AG04449 (cell line): ENCODE data around the gene MMP7.

ENCODE experiments used
- CTCF ChIA-PET: fragments of 350-600 bp; formaldehyde crosslinking; extraction: SDS; loops from one replicate; lab custom pipeline; 2021; ENCODE audit warnings: antibody characterized with exemption; lab: Yijun Ruan, JAX
- POLR2A ChIA-PET: fragments of 400-600, 350-600 bp; formaldehyde crosslinking; extraction: SDS; loops from one replicate; lab custom pipeline; 2020; ENCODE audit warnings: antibody characterized with exemption, inconsistent platforms; lab: Yijun Ruan, JAX
- DNase-seq: peaks from one replicate; pipeline ENCODE4 v3.0.0-alpha.2; 2010; ENCODE audit warnings: low read depth, low spot score
- H3K4me3 ChIP-seq: 2 replicates; pipeline ENCODE4 v1.5.1; 2011; ENCODE audit warnings: low read depth, mild to moderate bottlenecking, control low read depth, low read length
- TF ChIP-seq, protein P1 (sequence below): IDR thresholded peaks from one replicate; pipeline ENCODE4 v1.5.1; 2011; ENCODE audit warnings: mild to moderate bottlenecking, moderate library complexity, low read length, control low read depth, inconsistent platforms; ENCODE audit not compliant: insufficient read depth; ENCODE audit errors: missing control alignments

The MMP7 gene

DNA sequence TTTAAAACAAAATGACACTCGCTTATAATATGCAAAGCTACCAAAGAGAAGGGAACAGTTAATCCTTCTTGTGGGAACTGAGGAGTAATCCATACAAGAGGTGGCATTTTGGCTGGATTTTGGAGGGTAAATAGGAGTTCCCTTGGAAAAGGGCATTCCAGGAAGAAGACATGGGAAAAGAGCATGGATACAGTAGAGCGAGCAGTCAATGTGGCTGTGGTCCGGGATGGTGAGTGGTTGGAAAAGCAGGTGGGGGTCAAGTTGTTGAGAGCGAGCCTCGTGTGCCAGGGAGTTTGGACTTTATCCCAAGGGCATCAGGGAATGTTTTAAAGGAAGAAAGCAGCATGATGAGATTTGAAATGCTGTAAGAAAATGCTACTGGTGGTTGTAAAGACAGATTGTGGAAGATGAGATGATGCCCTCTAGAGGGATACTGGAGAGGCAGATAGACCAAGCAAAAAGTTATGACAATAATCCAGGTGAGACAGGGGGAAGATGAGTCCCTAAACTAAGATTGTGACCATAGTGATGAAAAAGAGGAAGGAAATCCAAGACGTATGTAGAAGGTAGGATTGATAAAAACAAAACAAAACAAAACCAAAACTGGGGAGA, 3.8 kb upstream of the MMP7 start:
- TF ChIP-seq, protein P1, sequence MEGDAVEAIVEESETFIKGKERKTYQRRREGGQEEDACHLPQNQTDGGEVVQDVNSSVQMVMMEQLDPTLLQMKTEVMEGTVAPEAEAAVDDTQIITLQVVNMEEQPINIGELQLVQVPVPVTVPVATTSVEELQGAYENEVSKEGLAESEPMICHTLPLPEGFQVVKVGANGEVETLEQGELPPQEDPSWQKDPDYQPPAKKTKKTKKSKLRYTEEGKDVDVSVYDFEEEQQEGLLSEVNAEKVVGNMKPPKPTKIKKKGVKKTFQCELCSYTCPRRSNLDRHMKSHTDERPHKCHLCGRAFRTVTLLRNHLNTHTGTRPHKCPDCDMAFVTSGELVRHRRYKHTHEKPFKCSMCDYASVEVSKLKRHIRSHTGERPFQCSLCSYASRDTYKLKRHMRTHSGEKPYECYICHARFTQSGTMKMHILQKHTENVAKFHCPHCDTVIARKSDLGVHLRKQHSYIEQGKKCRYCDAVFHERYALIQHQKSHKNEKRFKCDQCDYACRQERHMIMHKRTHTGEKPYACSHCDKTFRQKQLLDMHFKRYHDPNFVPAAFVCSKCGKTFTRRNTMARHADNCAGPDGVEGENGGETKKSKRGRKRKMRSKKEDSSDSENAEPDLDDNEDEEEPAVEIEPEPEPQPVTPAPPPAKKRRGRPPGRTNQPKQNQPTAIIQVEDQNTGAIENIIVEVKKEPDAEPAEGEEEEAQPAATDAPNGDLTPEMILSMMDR, result no peak
- H3K4me3 ChIP-seq, result no peak overlapping the region
- DNase-seq, result no peak
- ChIA-PET CTCF (interaction anchor here (1.0 kb wide), 2 partner anchors 9 to 39 kb away, joined by 3 read pairs; no protein-coding TSS in a partner anchor), POLR2A (no interaction called here)

DNA sequence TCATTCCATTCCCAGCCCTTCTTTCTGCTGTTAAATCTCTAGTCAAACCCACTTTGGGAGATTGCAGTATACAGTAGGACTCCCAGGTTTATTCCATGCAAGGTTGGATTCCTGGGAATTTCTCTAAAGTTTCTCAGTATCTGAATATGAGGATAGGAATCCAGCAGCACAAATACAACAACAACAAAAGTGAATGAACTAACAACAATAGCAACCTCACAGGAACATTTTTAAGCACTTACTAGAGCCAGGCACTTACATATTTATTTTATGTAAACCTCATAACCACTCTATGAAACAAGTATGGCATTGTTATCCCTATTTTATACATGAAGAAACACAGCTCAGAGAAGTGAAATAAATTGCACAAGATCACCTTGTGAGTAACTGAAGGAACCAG, 1.9 kb downstream of the MMP7 start:
- DNase-seq, result no peak
- ChIA-PET POLR2A (no interaction called here), CTCF (interaction anchor here (1.5 kb wide), 1 partner anchor 187 kb away, joined by 4 read pairs; no protein-coding TSS in a partner anchor)
- H3K4me3 ChIP-seq, result no peak overlapping the region
- TF ChIP-seq, protein P1, result no peak

GRCh38 chr11:102527684-102528083, 2.9 kb downstream of the MMP7 start:
- CTCF ChIA-PET, result no interaction called here
- no peak overlapping the region for H3K4me3 ChIP-seq
- POLR2A ChIA-PET, result no interaction called here
- TF ChIP-seq, protein P1, result no peak
- DNase-seq, result no peak

- POLR2A ChIA-PET, result no interaction called here
- no peak overlapping the region for H3K4me3 ChIP-seq
- DNase-seq, result no peak
- TF ChIP-seq, protein P1, result no peak
- CTCF ChIA-PET, result no interaction called here
Measured at GRCh38 chr11:102527041-102527440, 3.5 kb downstream of the MMP7 start.

- no peak for DNase-seq
- TF ChIP-seq, protein P1, result no peak
- CTCF ChIA-PET, result interaction anchor here (0.9 to 1.3 kb wide), 4 partner anchors 11 to 90 kb away, joined by 3 to 4 read pairs (median 3); no protein-coding TSS in a partner anchor
- POLR2A ChIA-PET, result no interaction called here
- H3K4me3 ChIP-seq, result no peak overlapping the region
Measured at GRCh38 chr11:102523887-102524286, 6.7 kb downstream of the MMP7 start.

- POLR2A ChIA-PET, result no interaction called here
- TF ChIP-seq, protein P1, result no peak
- CTCF ChIA-PET, result interaction anchor here (1.3 kb wide), 1 partner anchor 30 kb away, joined by 3 read pairs; no protein-coding TSS in a partner anchor
Measured at GRCh38 chr11:102523189-102523570, 7.4 kb downstream of the MMP7 start.

More at GRCh38 chr11:102523189-102523570, 7.4 kb downstream of the MMP7 start:
- no peak overlapping the region for H3K4me3 ChIP-seq
- no peak for DNase-seq
